ENCODE data around the gene PLA2G15. TPM values are rescaled to one million over a fixed set of nuclear protein-coding genes. Genes with fewer than 3 reads are reported as not detected.

PLA2G15 gene
- total RNA-seq, 2 donors from 2014 or later = 28.3 to 29.1 TPM

GRCh38 chr16:68257251-68257905 lies 12.2 kb downstream of the PLA2G15 start:
- no peak for TF ChIP-seq CTCF (IDR thresholded peaks at IDR 0.05)
- Histone ChIP-seq H3K27ac (peak overlapping the region; percentile 75 to 80), H3K36me3 (peaks cover 56% of the 10 kb centered on the region), H3K4me1 (peaks cover 0 to 30% of the 10 kb centered on the region in 2 donors), H3K4me3 (no peak overlapping the region), H3K9me3 (no peaks in the 10 kb centered on the region), H3K27me3 (no peaks in the 10 kb centered on the region)
- DNase-seq (ENCODE audit: low spot score) = no peak

DNA sequence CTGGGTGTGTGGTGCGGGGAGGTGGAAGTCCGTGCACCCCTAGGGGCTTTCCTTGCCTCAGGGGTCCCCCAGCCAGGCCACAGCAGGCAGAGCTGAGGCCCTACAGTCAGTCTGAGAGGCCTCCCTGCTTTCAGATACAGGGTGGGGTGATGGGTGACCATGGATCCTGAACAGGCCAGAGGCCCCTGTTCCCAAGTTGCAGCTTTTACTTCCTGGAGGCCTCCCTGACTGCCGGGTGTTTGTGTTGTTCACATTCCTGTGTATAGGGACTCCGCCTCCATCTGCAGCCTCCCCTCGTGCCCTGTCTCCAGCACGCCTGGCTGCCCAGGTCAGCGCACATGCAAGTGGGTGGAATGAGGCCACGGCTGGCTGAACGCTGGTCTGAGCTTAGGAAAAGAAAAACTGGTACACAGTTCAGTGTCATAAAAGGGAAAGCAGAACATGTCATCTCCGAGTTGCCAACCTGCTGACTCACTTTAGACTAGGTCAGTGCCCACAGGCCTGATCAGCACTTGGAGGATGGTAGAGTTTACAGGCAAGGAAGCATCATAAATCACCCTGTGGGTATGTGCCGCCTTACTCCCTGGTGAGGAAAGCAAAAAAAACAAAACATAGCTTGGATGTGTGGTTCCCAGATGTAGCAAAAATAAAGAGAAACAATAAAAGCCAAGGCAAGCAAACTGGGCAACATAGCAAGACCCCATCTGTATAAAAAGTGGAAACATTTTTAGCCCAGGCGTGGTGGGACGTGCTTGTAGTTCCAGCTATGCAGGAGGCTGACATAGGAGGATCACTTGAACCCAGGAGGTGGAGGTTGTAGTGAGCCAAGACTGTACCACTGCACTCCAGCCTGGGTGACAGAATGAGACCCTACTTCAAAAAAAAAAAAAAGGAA lies 13.0 kb downstream of the PLA2G15 start:
- peaks cover 0 to 22% of the 10 kb centered on the region in 2 donors for H3K4me1 ChIP-seq
- H3K4me3 ChIP-seq = no peak overlapping the region
- H3K27ac ChIP-seq = peak overlapping the region; percentile 75 to 80
- TF ChIP-seq CTCF (IDR thresholded peaks at IDR 0.05) = no peak
- peaks cover 51% of the 10 kb centered on the region for H3K36me3 ChIP-seq
- H3K9me3 ChIP-seq = no peaks in the 10 kb centered on the region
- no peak for DNase-seq (ENCODE audit: low spot score)
- no peaks in the 10 kb centered on the region for H3K27me3 ChIP-seq

GRCh38 chr16:68259007-68259825 lies 14.0 kb downstream of the PLA2G15 start:
- Histone ChIP-seq H3K36me3 (peaks cover 41% of the 10 kb centered on the region), H3K4me1 (peaks cover 0 to 26% of the 10 kb centered on the region in 2 donors)

GRCh38 chr16:68263559-68264127 lies 18.5 kb downstream of the PLA2G15 start:
- TF ChIP-seq CTCF (IDR thresholded peaks at IDR 0.05) = no peak
- Histone ChIP-seq H3K9me3 (no peaks in the 10 kb centered on the region), H3K4me1 (peaks cover 0 to 46% of the 10 kb centered on the region in 2 donors), H3K36me3 (peaks cover 20% of the 10 kb centered on the region), H3K4me3 (peak overlapping the region; percentile 86 to 95), H3K27ac (peak overlapping the region; percentile 96 to 100), H3K27me3 (no peaks in the 10 kb centered on the region)
- DNase-seq (ENCODE audit: low spot score) = no peak

More at GRCh38 chr16:68259007-68259825, 14.0 kb downstream of the PLA2G15 start:
- H3K27me3 ChIP-seq = no peaks in the 10 kb centered on the region
- H3K9me3 ChIP-seq = no peaks in the 10 kb centered on the region
- peak overlapping the region; percentile 75 to 80 for H3K27ac ChIP-seq
- no peak overlapping the region for H3K4me3 ChIP-seq
- TF ChIP-seq CTCF (IDR thresholded peaks at IDR 0.05) = no peak
- DNase-seq (ENCODE audit: low spot score) = no peak
